Measurements from ENCODE around the gene PLCB3. TPM values are rescaled to one million over a fixed set of nuclear protein-coding genes. Genes with fewer than 3 reads are reported as not detected.

PLCB3 gene
- total RNA-seq, 1 donor from 2014 or later = 48.7 TPM

DNA sequence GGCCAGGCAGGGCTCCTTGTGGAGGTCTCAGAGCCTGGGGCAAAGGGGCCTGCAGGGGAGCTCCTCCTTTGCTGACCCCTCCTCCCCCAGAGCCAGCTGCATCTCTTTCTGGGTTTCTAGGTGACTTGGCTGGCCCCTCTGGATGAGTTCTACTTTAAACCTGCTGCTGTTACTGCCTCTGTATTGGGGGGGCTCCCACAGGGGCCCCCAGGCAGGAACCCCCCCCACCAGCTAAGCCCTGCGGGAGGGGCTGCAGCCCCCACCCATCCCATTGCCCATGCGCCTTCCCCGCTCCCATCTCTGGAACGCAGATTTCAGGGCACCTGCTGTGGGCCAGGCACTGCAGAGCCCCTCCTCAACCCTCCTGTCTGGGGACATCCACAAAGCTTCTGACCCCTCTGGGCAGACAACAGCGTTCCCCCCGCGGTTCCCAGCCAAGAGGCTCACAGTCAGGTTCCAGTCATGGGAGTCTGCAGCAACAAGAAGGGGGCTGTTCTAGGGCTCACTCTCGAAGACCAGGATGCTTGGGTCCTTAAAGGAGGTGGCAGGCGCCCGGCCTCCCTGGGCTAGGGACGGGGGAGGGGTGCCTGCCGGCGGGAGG lies 815 bp upstream of the PLCB3 start:
- H3K36me3 ChIP-seq (ENCODE audit: insufficient read depth, low read length) = peaks cover 3% of the 10 kb centered on the region
- peak overlapping the region; percentile 78 for H2AFZ ChIP-seq (ENCODE audit: low read depth, low read length)
- H3K27ac ChIP-seq (ENCODE audit: low read depth, low read length) = no peak overlapping the region
- H3K27ac Mint-ChIP-seq (ENCODE audit: unreplicated experiment) = no peak overlapping the region
- peak overlapping the region; percentile 99 for H3K4me2 ChIP-seq (ENCODE audit: low read length)
- H3K27me3 Mint-ChIP-seq (ENCODE audit: low read depth, unreplicated experiment) = no peaks in the 10 kb centered on the region
- no peak for TF ChIP-seq EZH2 (IDR thresholded peaks at IDR 0.05; ENCODE audit: insufficient read depth, low read length)
- TF ChIP-seq, protein P1, sequence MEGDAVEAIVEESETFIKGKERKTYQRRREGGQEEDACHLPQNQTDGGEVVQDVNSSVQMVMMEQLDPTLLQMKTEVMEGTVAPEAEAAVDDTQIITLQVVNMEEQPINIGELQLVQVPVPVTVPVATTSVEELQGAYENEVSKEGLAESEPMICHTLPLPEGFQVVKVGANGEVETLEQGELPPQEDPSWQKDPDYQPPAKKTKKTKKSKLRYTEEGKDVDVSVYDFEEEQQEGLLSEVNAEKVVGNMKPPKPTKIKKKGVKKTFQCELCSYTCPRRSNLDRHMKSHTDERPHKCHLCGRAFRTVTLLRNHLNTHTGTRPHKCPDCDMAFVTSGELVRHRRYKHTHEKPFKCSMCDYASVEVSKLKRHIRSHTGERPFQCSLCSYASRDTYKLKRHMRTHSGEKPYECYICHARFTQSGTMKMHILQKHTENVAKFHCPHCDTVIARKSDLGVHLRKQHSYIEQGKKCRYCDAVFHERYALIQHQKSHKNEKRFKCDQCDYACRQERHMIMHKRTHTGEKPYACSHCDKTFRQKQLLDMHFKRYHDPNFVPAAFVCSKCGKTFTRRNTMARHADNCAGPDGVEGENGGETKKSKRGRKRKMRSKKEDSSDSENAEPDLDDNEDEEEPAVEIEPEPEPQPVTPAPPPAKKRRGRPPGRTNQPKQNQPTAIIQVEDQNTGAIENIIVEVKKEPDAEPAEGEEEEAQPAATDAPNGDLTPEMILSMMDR (IDR thresholded peaks at IDR 0.05; ENCODE audit: insufficient read depth, low read depth, low read length) = no peak
- H3K27me3 ChIP-seq (ENCODE audit: insufficient read depth, low read length) = no peaks in the 10 kb centered on the region
- peaks cover 37% of the 10 kb centered on the region for H3K79me2 ChIP-seq (ENCODE audit: insufficient read depth, low read length)
- H3K36me3 Mint-ChIP-seq (ENCODE audit: low read depth, unreplicated experiment) = peaks cover 7% of the 10 kb centered on the region
- no peaks in the 10 kb centered on the region for H3K9me3 Mint-ChIP-seq (ENCODE audit: unreplicated experiment)
- H3K9ac ChIP-seq (ENCODE audit: low read length) = peak overlapping the region; percentile 88
- no peaks in the 10 kb centered on the region for H3K9me3 ChIP-seq (ENCODE audit: insufficient read depth, low read depth, low read length)
- peaks cover 28% of the 10 kb centered on the region for H4K20me1 ChIP-seq (ENCODE audit: insufficient read depth, low read length)
- peaks cover 9% of the 10 kb centered on the region for H3K4me1 Mint-ChIP-seq (ENCODE audit: low read depth, unreplicated experiment)
- H3K4me3 Mint-ChIP-seq (ENCODE audit: unreplicated experiment) = peak overlapping the region; percentile 88
- FAIRE-seq (no peak), DNase-seq (ENCODE audit: low read depth) (no peak)
- peaks cover 22% of the 10 kb centered on the region for H3K4me1 ChIP-seq (ENCODE audit: insufficient read depth, low read length)
- peak overlapping the region; percentile 58 for H3K4me3 ChIP-seq (ENCODE audit: insufficient read depth, low read depth, low read length)

DNA sequence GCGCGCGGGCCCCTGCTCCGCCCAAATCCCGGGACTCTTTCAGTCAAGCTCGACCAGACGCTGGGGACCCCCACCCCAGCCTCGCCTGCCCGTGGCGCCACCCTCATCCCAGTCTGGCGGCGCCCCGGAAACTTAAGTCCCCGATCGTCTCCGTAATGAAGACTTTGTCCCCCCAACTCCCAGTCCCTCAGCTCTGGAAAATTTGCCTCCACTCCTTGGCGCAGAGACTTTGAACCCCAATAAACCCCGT lies 348 bp downstream of the PLCB3 start:
- FAIRE-seq (no peak), DNase-seq (ENCODE audit: low read depth) (no peak)
- Histone ChIP-seq H3K27me3 (ENCODE audit: insufficient read depth, low read length) (no peaks in the 10 kb centered on the region), H2AFZ (ENCODE audit: low read depth, low read length) (peak overlapping the region; percentile 55), H3K4me2 (ENCODE audit: low read length) (peak overlapping the region; percentile 99), H3K36me3 (ENCODE audit: insufficient read depth, low read length) (peaks cover 5% of the 10 kb centered on the region), H3K4me3 (ENCODE audit: insufficient read depth, low read depth, low read length) (peak overlapping the region; percentile 80), H3K9ac (ENCODE audit: low read length) (peak overlapping the region; percentile 88), H3K79me2 (ENCODE audit: insufficient read depth, low read length) (peaks cover 29% of the 10 kb centered on the region), H4K20me1 (ENCODE audit: insufficient read depth, low read length) (peaks cover 29% of the 10 kb centered on the region), H3K4me1 (ENCODE audit: insufficient read depth, low read length) (peaks cover 22% of the 10 kb centered on the region), H3K27ac (ENCODE audit: low read depth, low read length) (peak overlapping the region; percentile 33), H3K9me3 (ENCODE audit: insufficient read depth, low read depth, low read length) (no peaks in the 10 kb centered on the region)
- H3K27ac Mint-ChIP-seq (ENCODE audit: unreplicated experiment) = peak overlapping the region; percentile 87
- H3K4me1 Mint-ChIP-seq (ENCODE audit: low read depth, unreplicated experiment) = peaks cover 9% of the 10 kb centered on the region
- H3K27me3 Mint-ChIP-seq (ENCODE audit: low read depth, unreplicated experiment) = no peaks in the 10 kb centered on the region
- H3K9me3 Mint-ChIP-seq (ENCODE audit: unreplicated experiment) = no peaks in the 10 kb centered on the region
- no peak for TF ChIP-seq EZH2 (IDR thresholded peaks at IDR 0.05; ENCODE audit: insufficient read depth, low read length)
- TF ChIP-seq, protein P1 (IDR thresholded peaks at IDR 0.05; ENCODE audit: insufficient read depth, low read depth, low read length) = no peak
- H3K36me3 Mint-ChIP-seq (ENCODE audit: low read depth, unreplicated experiment) = peaks cover 7% of the 10 kb centered on the region
- peak overlapping the region; percentile 91 for H3K4me3 Mint-ChIP-seq (ENCODE audit: unreplicated experiment)

All from astrocyte (in vitro differentiated cells and primary cell).